ENCODE results near the gene SOX6.

The SOX6 gene

DNA sequence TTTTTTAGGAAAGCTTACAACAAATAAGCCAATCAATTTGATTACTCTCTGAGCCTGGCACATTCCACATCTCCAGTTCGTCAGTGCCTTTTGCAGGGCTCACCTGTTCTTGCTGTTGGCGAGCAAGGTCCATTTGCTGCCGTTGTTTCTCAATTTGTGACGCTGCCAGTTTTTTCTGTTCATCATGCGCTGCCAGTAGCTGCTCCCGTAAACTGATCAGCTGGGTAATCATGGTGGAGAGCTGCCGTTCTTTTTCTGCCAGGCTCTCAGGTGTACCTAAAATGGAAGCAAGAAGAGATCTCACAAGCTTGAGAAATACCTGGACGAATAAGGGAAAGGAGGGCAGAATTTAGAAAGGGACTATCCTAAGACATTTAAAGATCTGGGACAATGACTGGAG is 169.7 kb downstream of the SOX6 start:
- no peak for DNase-seq (ENCODE audit: low spot score)

DNA sequence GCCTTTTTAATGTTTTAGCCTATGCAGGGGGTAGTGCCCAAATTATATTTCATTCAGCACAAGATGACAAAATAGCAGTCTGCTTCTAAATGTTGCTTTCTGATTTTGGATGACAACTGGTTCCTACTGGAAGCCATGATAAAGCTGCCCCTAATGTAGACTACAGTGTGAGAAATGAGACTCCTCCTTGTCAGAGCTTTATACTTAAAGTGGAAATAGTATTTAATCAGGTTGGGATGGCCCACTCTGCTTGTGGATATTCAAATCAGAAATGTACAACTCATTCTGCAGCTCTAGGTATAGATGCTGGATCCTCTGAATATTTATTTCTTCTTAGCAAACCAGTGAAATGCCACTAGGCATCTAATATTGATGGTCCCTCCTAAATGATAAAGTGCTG is 171.3 kb downstream of the SOX6 start:
- DNase-seq (ENCODE audit: low spot score): no peak

DNA sequence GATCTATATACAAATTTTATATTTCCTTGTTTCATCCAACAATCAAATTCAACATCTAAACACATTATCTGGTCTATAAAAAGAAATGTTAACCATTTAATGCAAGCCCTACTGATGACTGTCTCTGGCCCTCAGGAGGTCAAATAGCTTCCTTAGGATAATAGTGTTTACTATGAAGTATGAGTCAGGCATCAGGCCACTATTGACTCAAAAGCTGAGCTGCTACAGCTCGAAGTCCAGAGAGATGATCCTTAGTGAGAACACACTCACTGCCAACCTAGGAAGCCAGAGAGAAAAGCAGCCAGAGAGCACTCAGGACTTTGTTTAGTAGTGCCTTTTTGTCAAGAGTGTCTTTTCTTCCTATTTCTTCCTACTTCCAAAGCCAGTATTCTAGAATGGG is 171.8 kb downstream of the SOX6 start:
- DNase-seq (ENCODE audit: low spot score): peak; percentile 52

DNA sequence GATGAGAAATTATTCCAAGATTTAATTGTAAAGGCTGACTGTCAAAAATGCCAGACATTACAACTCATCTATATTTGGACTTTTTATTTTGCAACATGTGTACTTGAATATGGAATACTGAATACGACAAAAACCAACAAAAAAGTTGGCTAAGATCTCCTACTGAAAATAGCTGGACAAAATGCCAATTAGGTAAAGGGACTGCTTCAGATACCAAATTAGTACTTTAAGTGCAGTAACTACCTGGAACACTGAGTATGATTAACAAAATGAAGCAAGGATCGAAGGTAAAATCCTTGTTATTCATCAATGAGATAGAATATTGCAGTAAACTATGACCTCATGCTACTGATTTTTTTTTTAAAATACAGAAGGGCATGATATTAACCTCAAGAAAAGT is 173.8 kb downstream of the SOX6 start:
- DNase-seq (ENCODE audit: low spot score): no peak

DNA sequence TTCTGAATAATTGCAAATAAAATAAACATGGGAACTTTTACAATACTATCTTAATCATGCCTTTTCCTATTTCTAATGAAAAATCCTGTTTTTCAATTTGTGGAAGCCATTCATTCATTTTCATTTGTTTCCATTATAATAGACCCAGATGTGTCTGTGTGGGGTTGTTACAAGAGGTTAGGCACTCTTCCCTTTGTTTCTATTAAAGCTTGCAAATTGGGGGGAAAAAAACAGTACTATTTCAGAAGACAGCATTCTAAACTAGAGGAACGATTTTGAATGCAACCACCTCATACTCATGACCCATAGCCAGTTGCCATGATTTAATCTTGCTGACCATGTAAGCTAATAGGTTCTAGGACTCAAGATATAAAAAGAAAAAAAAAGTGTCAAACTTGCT is 175.5 kb downstream of the SOX6 start:
- DNase-seq (ENCODE audit: low spot score): no peak

DNA sequence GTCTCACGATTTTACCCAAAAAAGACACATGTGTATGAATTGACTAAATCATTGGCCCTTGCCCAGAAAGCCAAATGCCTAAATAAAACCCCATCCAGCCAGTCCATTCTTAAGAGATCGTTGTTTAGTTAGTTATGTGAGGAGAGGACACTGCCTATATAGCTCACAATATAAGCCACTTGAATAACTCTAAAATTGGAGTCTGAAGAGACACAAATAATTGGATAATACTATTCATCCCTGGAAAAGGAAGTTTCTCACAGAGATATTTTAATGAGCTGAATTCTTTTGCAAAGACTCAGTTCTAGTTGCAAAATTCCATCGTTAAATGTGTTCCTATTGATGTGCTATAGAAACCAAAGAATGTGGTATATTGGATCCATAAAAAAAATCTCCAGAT is 176.7 kb downstream of the SOX6 start:
- no peak for DNase-seq (ENCODE audit: low spot score)

DNA sequence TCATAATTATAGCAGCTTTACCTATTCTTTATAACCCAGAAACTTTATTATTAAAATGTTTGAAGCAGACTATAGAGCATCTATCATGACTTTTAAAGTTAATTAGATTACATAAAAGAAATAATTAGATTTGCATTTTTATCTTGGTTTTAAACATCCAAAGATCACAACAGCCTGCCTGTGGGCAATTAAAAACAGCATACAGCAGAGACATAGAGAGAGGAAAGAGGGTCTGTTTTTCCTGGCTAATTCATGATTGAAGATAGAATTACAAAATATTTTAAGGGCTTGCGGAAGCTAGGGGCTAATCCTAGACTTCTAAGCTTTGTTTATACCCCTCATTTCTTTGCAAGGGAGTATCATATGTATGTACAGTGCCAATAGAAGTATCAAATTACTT is 178.1 kb downstream of the SOX6 start:
- no peak for DNase-seq (ENCODE audit: low spot score)

DNA sequence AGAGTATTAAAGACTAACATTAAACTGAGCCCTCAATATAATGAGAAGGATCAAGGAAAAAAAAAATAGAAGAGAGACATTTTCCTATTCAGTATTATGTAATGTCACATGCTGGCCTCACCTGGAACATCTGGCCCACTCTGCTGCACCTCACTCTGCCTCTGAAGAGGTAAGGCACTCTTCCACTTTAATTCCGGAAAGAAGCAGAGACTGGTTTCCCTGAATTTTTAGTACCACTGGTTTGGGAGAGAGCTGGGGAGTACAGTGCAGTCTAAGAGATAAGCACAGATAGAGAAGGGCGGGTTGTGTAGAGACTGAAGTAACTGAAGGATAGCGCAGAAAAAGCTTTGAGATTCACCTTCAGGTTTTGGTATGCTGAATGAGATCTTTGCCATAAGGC is 178.7 kb downstream of the SOX6 start:
- no peak for DNase-seq (ENCODE audit: low spot score)

DNA sequence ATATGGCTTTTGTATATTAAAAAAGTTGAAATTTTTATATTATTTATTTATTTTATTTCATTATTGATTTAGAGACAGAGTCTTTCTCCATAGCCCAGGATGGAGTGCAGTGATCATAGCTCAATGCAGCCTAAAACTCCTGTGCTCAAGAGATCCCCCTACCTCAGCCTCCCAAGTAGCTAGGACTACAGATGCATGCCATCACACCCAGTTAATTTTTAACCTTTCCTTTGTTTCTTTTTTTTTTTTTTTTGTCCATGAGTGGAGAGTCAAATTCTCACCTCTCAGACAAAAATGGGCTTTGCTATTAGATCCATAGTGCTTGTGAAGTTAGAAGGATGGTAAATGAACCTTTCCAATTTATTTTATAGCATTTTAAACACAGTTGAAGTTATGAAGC is 182.5 kb downstream of the SOX6 start:
- DNase-seq (ENCODE audit: low spot score): no peak

DNA sequence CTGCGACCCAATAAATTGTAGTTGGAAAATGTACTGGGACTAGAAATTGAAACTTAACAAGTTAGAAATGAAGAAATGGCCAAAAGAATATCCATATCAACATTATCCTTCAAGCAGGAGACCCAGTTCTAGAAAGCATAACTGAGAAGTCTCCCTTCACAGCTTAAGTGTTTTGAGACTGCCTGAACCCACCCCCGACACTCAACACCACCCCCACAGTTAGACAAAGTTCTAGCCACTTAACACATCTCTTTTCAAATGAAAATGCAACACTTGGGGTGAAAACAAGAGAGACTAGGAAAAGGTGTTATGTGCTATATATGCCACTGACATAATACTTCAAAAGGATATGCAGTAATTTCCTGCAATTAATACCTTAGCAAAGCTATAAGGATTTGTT is 184.5 kb downstream of the SOX6 start:
- DNase-seq (ENCODE audit: low spot score): no peak

DNA sequence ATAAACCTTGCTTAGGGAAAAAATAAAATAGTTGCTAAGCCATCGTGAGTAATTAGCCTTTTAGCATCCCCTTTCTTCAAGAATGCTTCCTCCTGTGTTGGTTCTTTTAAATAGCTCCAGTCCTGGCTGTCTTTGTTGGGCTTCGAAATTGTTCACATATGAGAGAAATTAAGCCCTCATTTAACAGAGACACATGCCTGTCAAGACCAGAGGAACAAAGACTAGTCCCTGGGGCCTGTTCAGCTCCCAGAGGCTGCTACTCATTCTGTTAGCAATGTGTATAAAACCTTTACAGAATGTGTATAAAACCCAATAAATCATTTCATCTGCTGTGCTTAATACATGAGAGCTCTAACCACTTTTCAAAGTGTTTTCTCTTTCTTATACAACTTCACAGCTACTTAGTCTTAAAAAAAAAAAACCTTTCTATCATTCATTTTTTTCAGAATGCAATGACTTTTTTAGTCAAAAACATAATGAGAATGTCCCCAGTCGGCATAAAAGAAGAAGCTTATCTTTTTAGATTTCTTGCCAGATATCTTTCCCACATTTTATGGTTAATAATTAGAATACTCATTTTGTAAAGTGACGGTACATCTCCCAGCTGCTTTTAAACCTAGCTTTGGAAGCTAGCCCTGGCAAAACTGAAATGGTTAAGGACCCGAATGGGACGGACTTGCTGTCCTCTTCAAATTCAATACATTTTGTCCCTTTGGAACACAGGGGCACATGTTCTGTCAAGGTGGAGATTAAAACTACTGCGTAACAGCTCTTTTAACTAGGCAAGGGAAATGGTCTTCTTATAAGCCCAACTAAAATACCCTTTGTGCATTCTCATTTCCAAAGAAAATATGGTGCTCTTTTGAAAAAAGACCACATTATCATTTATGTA is 186.1 kb downstream of the SOX6 start:
- DNase-seq (ENCODE audit: low spot score): no peak

DNA sequence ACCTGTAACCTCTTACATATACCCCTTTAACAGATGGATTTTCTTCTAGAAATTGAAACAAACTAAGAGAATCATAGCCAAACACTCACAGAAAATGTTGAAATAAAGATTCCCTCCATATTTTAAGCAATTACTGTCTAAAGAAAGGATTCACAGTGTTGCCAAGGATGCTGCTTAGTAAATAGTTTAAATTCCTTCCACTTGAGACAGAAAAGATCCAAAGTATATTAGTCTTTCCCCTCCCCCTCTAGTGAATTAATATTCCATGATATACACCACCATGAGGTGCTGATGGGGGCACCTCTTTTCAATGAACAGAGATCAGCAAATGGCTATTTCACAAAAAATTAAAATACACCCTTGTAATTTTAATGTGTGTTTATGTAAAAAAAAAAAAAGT is 186.8 kb downstream of the SOX6 start:
- no peak for DNase-seq (ENCODE audit: low spot score)

DNA sequence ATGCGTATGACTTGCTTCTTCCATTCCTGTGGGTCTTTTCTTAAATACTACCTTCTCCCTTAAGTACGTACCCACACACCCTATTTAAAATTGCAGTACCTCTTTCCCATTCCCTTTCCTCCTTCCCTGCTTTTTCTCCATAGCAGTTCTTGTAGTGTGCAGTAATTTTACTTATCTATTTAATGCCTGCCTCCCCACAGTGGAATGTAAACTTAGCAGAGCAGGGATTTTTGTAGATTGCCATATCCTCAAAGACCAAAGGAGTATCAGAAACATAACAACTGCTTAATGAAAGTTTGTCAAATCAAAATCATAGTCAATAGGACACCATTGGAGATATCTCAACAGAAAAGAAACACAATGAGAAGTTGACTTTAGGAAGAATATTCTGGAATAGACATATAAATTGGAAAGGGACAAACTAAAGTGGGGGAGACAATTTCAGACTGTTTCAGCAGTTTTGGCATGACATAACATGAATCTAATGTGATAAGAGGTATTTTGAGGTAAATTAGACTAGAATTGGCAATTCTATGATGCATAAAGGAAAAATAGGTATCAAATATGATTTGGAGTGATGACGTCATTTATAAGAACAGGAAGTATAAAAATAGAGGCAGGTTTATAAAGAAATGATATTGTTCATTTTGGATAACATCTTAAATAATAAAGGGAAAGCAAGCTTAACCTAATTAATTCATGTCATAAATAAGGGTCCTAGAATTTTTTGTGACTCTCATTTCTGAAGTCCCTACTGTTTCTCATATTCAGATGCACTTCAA is 188.4 kb downstream of the SOX6 start:
- DNase-seq (ENCODE audit: low spot score): no peak

DNA sequence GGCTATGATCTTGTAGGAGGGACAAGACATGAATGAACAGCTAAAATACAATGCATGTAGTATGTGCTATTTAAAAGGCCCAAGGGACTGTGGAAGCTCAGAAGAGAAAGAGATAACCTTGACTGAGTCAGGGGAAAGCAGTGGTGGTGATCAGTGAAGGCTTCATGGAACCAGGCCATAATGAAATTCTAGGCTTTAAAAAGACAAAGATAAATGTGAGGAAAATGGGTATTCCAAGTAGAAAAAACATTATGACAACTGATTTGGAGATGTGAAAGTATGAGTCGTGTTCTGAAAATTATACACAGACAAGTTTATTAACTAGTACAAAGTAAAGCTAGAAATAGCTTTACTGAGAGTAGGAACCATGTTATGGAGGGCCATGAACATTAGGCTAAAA is 189.8 kb downstream of the SOX6 start:
- no peak for DNase-seq (ENCODE audit: low spot score)

DNA sequence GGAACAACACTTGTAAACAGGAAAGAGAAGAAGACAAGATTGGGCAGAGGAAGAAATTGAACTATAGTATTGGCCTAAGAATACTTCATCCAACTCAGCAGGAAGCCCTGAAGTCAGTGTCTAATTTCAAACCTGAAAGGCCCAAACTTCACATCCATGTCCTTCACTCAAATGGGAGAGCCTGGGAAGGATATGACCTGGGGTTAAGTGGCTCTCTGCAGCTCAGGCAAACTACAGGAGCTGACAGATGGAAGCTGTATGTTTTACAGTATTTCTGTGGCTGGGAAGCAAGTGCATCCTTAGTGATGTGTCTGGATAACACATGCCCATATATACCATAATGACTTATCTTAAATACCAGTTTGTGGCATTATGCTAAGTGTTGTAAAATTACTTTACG is 196.2 kb downstream of the SOX6 start:
- DNase-seq (ENCODE audit: low spot score): no peak

DNA sequence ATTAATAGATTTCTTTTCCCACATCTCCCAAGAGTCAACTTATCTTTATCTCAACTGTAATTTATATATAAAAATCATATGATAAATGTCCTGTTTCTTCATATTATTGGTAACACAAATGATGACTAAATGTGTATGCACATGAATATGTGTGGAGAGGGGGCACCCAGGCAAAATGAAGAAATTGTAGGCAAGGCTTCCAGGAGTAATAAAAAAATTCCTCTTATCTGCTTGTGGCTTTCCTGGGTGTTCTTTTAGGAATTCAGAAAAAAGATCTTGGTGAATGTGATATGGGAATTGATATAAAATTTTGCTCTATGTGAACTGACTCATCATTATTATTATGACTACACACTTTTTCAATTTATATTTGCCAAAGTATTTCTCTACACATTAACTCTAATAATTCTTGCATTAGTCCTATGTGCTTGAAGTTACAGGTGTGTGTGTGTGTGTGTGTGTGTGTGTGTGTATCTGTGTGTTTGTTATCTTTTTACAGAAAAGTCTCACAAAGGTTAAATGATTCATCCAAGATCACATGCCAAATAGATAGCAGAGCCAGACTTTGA is 197.8 kb downstream of the SOX6 start:
- no peak for DNase-seq (ENCODE audit: low spot score)

DNA sequence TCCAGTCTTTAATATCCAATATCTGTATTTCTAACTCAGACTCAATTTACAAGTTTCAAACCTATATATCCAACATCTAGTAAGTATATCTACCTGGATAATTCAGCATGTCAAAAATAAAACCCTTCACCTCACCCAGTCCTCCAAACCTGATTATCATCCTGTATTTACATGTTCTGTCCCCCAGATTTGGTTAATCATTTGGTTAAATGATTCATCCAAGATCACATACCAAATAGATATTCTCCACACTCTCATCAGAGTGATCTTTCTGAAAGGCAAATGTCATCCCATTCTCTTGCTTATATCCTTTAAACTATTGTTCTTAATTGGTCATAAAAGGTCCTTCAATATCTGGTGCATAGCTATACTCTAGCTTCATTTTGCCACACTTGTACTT is 199.0 kb downstream of the SOX6 start:
- DNase-seq (ENCODE audit: low spot score): no peak

DNA sequence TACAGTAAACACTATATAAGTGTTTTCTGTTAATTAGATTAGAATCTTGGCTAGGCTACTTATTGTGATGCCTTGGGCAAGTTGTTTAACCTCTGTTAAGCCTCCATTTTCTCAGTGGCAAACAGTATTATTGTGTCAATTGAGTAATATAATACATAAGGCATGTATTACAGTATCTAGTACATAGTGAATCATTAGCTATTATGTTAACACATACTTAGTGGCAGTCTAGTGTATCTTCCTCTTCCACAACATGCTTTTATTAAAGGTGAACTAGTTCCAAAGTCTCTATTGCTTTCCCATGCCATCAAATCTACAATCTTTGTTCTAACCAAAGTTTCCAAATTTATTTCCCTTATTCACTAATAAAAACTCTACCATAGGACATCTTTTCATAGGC is 200.9 kb downstream of the SOX6 start:
- DNase-seq (ENCODE audit: low spot score): no peak

DNA sequence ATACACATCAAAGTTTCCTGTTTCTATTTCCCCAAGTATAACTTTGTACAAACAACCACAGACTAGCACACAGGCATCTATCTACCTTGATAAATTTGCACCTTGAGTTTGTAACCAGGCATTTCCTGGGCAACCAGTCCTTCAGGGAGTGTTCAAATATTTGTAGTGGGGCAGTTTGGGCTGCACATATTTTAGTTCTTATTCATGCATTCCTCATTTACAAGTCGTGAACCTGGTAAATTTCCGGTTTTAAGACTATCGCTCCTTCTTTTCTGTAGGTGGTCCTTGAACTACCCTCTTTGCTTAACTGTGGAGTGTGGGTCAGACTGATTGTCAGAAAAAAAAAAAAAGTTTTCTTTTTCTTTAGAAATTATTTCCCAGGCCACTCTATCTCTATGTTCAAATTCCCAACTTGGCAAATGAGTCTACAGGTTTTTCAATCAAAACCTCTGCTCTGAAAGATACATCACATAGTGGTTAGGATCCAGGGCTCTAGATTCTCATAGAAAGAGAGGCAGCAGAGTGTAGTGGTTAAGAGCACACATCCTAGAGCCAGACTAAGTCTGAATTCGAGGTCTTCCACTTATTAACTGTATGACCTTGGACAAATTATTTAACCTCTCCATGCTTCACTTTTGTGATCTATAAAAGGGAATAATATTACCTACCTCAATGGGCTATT is 201.5 kb downstream of the SOX6 start:
- DNase-seq (ENCODE audit: low spot score): no peak

DNA sequence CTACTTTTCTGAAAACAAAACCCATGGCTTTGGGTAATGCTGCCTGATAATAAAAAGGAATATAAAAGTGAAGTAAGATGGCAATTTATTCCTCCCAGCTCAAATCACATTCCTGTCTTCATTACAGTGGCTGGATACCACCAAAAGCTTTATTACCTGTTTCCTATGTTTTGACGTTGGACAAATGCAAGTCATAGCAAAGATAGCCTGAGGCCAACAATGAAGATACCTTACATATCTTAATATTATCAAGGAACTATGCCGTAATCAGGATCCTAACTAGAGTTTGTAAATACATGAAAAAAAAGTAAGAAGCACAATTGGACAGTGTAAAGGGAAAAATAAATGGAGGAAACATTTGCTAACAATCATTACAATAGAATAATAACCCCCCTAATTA is 202.4 kb downstream of the SOX6 start:
- no peak for DNase-seq (ENCODE audit: low spot score)

DNA sequence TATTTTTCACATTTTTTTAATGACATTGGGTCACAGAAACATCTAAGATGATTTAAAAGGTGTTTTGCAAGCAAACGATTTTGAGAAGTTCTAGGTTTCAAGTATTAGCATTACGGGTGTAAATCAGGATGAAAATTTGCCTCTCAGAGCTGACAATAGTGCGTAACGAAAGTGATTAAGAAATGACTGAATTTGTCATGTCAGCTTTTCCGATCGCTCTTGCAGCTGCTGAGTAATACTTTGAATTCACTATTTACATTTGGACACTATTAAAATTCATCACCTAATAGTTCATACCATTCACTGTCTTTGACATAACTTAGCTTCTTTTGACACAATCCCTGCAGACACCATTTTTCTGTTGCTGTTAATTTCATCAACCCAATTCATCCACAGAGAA is 205.2 kb downstream of the SOX6 start:
- DNase-seq (ENCODE audit: low spot score): no peak

DNA sequence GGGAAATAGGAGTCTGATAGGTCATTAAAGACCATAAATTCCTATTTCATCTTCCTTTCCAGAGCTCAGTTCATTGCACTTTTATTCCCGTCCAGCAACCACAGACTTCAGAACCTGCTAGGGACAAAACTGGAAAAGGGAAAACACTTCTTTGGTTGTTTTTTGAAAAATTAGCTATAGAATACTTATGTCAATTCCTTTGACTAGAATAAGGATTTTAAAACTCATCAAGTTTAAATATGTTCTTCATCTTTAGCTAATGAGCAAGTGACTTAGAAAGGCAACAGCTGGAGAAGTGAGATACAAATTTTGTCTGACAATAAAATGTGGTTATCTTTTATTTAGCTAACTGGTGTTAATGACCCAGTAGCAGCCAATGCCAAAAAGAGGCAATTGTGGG is 206.9 kb downstream of the SOX6 start:
- no peak for DNase-seq (ENCODE audit: low spot score)

Data from AG08396 (cell line).